ENCODE data around the gene CCDC146. TPM values are rescaled to one million over a fixed set of nuclear protein-coding genes. Genes with fewer than 3 reads are reported as not detected.

CCDC146 gene
- total and polyA plus RNA-seq, 2 of the 8 experiments (the other 6 are each of a cell fraction or from before 2014, with no cell fraction given) = 0.88 to 2.4 TPM

DNA sequence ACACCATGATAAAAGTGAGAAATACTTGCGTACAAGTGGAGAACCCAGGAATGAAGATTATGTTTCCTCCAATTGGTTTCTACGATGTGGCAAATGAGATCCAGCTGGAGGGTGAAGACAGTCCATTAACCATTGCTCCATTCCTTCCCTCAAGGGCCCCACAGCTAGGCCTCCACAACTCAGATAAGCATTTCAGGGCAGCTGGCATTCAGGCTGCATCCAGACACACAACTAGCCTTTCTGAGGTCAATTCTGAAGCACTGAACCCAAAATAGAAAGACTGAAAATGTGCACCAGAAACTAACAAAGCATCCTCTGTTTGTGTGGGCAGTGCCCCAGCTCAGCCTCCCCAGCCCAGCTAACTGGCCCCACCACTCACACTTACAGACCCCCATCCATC, 198.9 kb downstream of the CCDC146 start:
- H3K27ac ChIP-seq (ENCODE audit: low read depth, low read length) = no peak overlapping the region
- DNase-seq (ENCODE audit: low read depth in 1 of 2, low spot score in 2 of 2) (no peak), FAIRE-seq (no peak)
- H3K79me1 ChIP-seq (ENCODE audit: low read depth, low read length) = no peaks in the 10 kb centered on the region
- H3K27me3 ChIP-seq (replicated peaks in 1 of 4; ENCODE audit: control insufficient read depth in 3 of 4, extremely low read depth in 1 of 4, insufficient read depth in 3 of 4, low read length in 3 of 4) = no peaks in the 10 kb centered on the region
- no peaks in the 10 kb centered on the region for H4K20me1 ChIP-seq (replicated peaks in 1 of 2; ENCODE audit: control insufficient read depth in 1 of 2, insufficient read depth in 2 of 2, low read length in 2 of 2)
- H4K8ac ChIP-seq (ENCODE audit: extremely low read depth, insufficient read depth, low read length) = no peak overlapping the region
- no peak overlapping the region for H2BK15ac ChIP-seq (ENCODE audit: low read length)
- ChIA-PET CTCF (ENCODE audit: partially characterized antibody) (interaction anchor here (0.6 to 1.4 kb wide), 2 partner anchors 9 to 10 kb away, joined by 3 to 4 read pairs; no protein-coding TSS in a partner anchor), POLR2A (ENCODE audit: partially characterized antibody) (interaction anchor here (1.2 kb wide), 1 partner anchor 15 kb away, joined by 3 read pairs; no protein-coding TSS in a partner anchor)
- no peak overlapping the region for H2AK5ac ChIP-seq (ENCODE audit: low read depth, low read length)
- no peak overlapping the region for H3K4me3 ChIP-seq (ENCODE audit: extremely low read depth in 1 of 4, insufficient read depth in 2 of 4, low read depth in 3 of 4, low read length in 4 of 4)
- no peak overlapping the region for H3K9ac ChIP-seq (replicated peaks in 1 of 4; ENCODE audit: extremely low read depth in 1 of 4, low read depth in 3 of 4, low read length in 3 of 4)
- no peak overlapping the region for H3K14ac ChIP-seq (ENCODE audit: insufficient read length)
- no peak overlapping the region for H2BK12ac ChIP-seq (ENCODE audit: low read depth, low read length)
- no peak overlapping the region for H2BK20ac ChIP-seq (ENCODE audit: low read length)
- 83% methylated on average over 2 of the region's 2 CpGs; no CpG with 5 or more reads in 1 of the 2 experiments for WGBS, 2 experiments (ENCODE audit: extremely low coverage in 1 of 2, insufficient coverage in 1 of 2, insufficient read length in 1 of 2, insufficient replicate concordance in 2 of 2, low coverage in 1 of 2, low lambda C conversion rate in 2 of 2, missing lambda C conversion rate in 1 of 2)
- H3K23ac ChIP-seq (ENCODE audit: insufficient read length) = no peak overlapping the region
- no peak overlapping the region for H3K4me2 ChIP-seq (ENCODE audit: insufficient read depth in 1 of 2, low read depth in 2 of 2, low read length in 2 of 2)
- H2AFZ ChIP-seq (ENCODE audit: low read length) = no peak overlapping the region
- H3K79me2 ChIP-seq (ENCODE audit: control insufficient read depth in 1 of 2, insufficient read depth in 2 of 2, low read length in 2 of 2) = no peaks in the 10 kb centered on the region
- no peak for TF ChIP-seq EGR1 (IDR thresholded peaks at IDR 0.05; ENCODE audit: borderline replicate concordance, low read depth, low read length)
- TF ChIP-seq POLR2A (IDR thresholded peaks at IDR 0.05; ENCODE audit: control extremely low read depth in 1 of 2, low read depth in 2 of 2, low read length in 2 of 2) = no peak
- TF ChIP-seq JUN (IDR thresholded peaks at IDR 0.05; ENCODE audit: low read depth, low read length) = no peak
- TF ChIP-seq CBX8 (IDR thresholded peaks at IDR 0.05; ENCODE audit: borderline replicate concordance, low read depth, low read length) = no peak
- TF ChIP-seq TEAD4 (IDR thresholded peaks at IDR 0.05; ENCODE audit: low read depth, low read length) = no peak
- no peaks in the 10 kb centered on the region for H3K36me3 ChIP-seq (ENCODE audit: control insufficient read depth in 2 of 4, insufficient read depth in 4 of 4, low read length in 3 of 4)
- H3K56ac ChIP-seq (replicated peaks; ENCODE audit: insufficient read length, low read depth, low read length) = no peak overlapping the region
- no peaks in the 10 kb centered on the region for H3K9me3 ChIP-seq (ENCODE audit: insufficient read depth in 2 of 2, low read depth in 1 of 2, low read length in 1 of 2)
- H2BK120ac ChIP-seq (replicated peaks; ENCODE audit: low read depth, low read length) = no peak overlapping the region
- H3K4ac ChIP-seq (replicated peaks; ENCODE audit: insufficient read length, low read depth, low read length) = no peak overlapping the region
- no peak overlapping the region for H4K91ac ChIP-seq (replicated peaks; ENCODE audit: insufficient read length, low read length)
- no peak overlapping the region for H2BK5ac ChIP-seq (ENCODE audit: low read depth, low read length)
- H3K4me1 ChIP-seq (replicated peaks in 1 of 4; ENCODE audit: control insufficient read depth in 3 of 4, insufficient read depth in 4 of 4, low read length in 3 of 4) = no peaks in the 10 kb centered on the region
- no peak overlapping the region for H3K18ac ChIP-seq (ENCODE audit: extremely low read depth, low read length)
- H3K23me2 ChIP-seq (ENCODE audit: low read depth, low read length) = no peaks in the 10 kb centered on the region
- no peak overlapping the region for H4K5ac ChIP-seq (ENCODE audit: insufficient read length, low read depth, low read length)

Measured in H1 (cell line).